Chondrocyte (in vitro differentiated cells): ENCODE measurements around the gene MIAT. TPM values are rescaled to one million over a fixed set of nuclear protein-coding genes. Genes with fewer than 3 reads are reported as not detected.

Experiments
- DNase-seq: peaks from one replicate; pipeline ENCODE4 v3.0.0; 2021; ENCODE audit warnings: mixed read lengths, low spot score
- H3K27ac Mint-ChIP-seq: one replicate; pipeline ENCODE4 v1.8.0; 2021; ENCODE audit warnings: mild to moderate bottlenecking, moderate library complexity, mixed read lengths; ENCODE audit not compliant: unreplicated experiment
- H3K27me3 Mint-ChIP-seq: 2 replicates; pipeline ENCODE4 v1.8.0; 2021; ENCODE audit warnings: low read depth, mixed read lengths
- H3K36me3 Mint-ChIP-seq: 2 replicates; pipeline ENCODE4 v1.8.0; 2021; ENCODE audit warnings: low read depth, mixed read lengths
- H3K4me1 Mint-ChIP-seq: 2 replicates; pipeline ENCODE4 v1.8.0; 2021; ENCODE audit warnings: low read depth, mild to moderate bottlenecking, mixed read lengths
- H3K4me3 Mint-ChIP-seq: one replicate; pipeline ENCODE4 v1.8.0; 2021; ENCODE audit warnings: mild to moderate bottlenecking, moderate library complexity, mixed read lengths; ENCODE audit not compliant: unreplicated experiment
- H3K9me3 Mint-ChIP-seq: 2 replicates; pipeline ENCODE4 v1.8.0; 2021; ENCODE audit warnings: low read depth, mixed read lengths
- total RNA-seq: library from RNA; stranded (reverse); gene quantifications from 3 replicates; pipeline ENCODE4 v1.2.1, GENCODE V29; 2021
- TF ChIP-seq, protein P1 (sequence below): fragments of 200-600 bp; sonication (generic); IDR thresholded peaks from 2 replicates; pipeline ENCODE4 v1.5.0; 2021; ENCODE audit warnings: antibody characterized with exemption, mild to moderate bottlenecking, moderate library complexity

The MIAT gene
- total RNA-seq, 1 donor from 2014 or later, result 3.5 TPM

GRCh38 chr22:26674211-26675190 lies 17.1 kb downstream of the MIAT start:
- H3K27me3 Mint-ChIP-seq, result no peaks in the 10 kb centered on the region
- peak overlapping the region; percentile 81 for H3K4me3 Mint-ChIP-seq
- peaks cover 58% of the 10 kb centered on the region for H3K4me1 Mint-ChIP-seq
- peak overlapping the region; percentile 73 for H3K27ac Mint-ChIP-seq
- no peak for DNase-seq
- no peaks in the 10 kb centered on the region for H3K9me3 Mint-ChIP-seq
- TF ChIP-seq, protein P1, sequence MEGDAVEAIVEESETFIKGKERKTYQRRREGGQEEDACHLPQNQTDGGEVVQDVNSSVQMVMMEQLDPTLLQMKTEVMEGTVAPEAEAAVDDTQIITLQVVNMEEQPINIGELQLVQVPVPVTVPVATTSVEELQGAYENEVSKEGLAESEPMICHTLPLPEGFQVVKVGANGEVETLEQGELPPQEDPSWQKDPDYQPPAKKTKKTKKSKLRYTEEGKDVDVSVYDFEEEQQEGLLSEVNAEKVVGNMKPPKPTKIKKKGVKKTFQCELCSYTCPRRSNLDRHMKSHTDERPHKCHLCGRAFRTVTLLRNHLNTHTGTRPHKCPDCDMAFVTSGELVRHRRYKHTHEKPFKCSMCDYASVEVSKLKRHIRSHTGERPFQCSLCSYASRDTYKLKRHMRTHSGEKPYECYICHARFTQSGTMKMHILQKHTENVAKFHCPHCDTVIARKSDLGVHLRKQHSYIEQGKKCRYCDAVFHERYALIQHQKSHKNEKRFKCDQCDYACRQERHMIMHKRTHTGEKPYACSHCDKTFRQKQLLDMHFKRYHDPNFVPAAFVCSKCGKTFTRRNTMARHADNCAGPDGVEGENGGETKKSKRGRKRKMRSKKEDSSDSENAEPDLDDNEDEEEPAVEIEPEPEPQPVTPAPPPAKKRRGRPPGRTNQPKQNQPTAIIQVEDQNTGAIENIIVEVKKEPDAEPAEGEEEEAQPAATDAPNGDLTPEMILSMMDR, result no peak
- H3K36me3 Mint-ChIP-seq, result no peaks in the 10 kb centered on the region

DNA sequence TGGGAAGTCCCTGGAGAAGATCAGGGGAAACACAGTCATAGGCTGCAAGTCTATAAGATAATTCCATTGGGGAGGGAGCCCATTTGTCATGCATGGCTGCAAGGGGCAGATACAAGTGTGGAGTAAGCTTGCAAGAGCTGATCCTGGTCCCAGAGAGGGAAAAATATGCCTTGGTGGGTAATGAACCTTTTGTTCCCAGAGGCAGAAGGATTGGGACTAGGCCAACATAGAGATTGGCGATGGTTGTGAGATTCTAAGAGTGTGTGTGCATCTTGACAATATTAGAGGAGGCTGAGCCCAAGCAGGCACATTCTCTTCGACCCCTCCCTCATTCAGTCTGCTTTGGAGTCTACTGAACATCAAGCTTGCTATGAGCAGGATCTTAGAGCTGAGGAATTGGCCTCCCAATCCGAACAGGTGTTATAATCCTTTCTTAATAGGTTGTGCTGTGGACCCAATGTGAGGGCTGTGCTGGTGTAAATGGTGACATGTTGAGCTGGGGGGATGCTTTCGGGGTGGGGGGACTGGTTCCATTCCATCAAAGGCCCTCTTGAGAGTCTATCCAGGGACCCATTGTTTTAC lies 18.4 kb downstream of the MIAT start:
- no peak overlapping the region for H3K27ac Mint-ChIP-seq
- H3K4me1 Mint-ChIP-seq, result peaks cover 70% of the 10 kb centered on the region
- H3K9me3 Mint-ChIP-seq, result no peaks in the 10 kb centered on the region
- no peaks in the 10 kb centered on the region for H3K36me3 Mint-ChIP-seq
- TF ChIP-seq, protein P1, result no peak
- no peak overlapping the region for H3K4me3 Mint-ChIP-seq
- no peak for DNase-seq
- H3K27me3 Mint-ChIP-seq, result no peaks in the 10 kb centered on the region

DNA sequence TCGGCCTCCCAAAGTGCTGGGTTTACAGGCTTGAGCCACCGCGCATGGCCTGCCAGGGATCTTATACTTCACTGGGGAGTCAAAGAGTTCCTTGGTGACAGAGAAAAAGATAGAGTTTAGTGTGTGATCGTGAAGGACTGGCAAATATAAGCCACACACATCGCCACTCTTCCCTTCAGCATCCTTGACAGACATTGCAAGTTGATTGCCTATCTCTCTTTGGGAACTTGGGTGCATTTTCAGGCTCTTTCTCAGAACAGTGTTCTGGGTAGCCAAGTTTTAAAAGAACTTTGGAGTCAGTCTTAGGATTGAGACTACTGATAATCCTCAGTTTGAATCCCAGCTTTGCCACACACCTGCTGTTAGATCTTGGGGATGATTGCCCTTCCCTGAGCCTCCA lies 19.8 kb downstream of the MIAT start:
- no peak for DNase-seq
- Mint-ChIP-seq H3K36me3 (peaks cover 3% of the 10 kb centered on the region), H3K4me1 (peaks cover 82% of the 10 kb centered on the region), H3K27me3 (no peaks in the 10 kb centered on the region), H3K27ac (no peak overlapping the region), H3K9me3 (peaks cover 3% of the 10 kb centered on the region), H3K4me3 (no peak overlapping the region)
- TF ChIP-seq, protein P1, result no peak

DNA sequence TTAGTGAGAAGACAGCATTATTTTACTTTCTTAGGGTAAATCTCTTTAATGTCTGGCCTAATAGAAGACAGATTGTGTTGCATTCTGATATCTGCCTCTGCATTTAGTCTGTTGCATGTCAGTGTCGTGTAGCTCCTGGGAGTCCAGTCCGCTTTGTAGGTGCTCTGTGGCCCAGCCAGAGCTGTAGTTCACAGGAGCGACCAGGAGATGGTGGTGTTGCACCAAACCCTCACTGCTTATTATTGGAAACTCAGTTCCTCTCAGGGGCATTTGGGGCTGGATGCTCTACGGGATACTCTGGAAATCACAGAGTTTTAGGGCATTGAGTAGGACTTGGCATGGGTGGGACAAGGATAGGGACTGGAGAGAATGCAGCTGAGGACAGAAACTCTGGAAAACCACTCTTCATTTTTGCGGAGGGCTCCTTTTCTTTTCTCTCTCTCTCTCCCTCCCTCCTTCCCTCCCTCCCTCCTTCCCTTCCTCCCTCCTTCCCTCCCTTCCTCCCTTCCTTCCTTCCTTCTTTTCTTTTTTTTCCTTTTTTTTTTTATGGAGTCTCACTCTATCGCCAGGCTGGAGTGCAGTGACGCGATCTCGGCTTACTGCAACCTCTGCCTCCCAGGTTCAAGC lies 21.7 kb downstream of the MIAT start:
- Mint-ChIP-seq H3K27ac (peak overlapping the region; percentile 85), H3K4me3 (no peak overlapping the region), H3K36me3 (peaks cover 8% of the 10 kb centered on the region), H3K27me3 (no peaks in the 10 kb centered on the region), H3K9me3 (peaks cover 6% of the 10 kb centered on the region), H3K4me1 (peaks cover 78% of the 10 kb centered on the region)
- no peak for DNase-seq
- TF ChIP-seq, protein P1, result peak; percentile 97

DNA sequence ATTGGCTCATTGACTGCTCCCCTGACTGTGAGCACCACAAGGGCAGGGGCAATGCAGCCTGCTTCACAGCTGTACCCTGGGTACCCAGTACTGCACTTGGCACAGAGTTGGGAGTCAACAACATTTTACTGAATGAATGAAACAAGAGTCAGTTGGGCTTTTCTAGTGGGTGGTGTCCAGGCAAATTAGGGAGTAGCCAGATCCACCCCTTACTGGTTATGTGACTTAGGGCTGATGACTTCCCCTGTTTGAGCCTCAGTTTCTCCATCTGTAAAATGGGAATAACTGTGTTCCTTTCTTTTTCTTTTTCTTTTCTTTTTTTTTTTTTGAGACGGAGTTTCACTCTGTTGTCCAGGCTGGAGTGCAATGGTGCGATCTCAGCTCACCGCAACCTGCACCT lies 23.1 kb downstream of the MIAT start:
- peaks cover 8% of the 10 kb centered on the region for H3K36me3 Mint-ChIP-seq
- peak overlapping the region; percentile 90 for H3K27ac Mint-ChIP-seq
- H3K9me3 Mint-ChIP-seq, result peaks cover 6% of the 10 kb centered on the region
- no peak for DNase-seq
- H3K4me1 Mint-ChIP-seq, result peaks cover 73% of the 10 kb centered on the region
- H3K27me3 Mint-ChIP-seq, result no peaks in the 10 kb centered on the region
- TF ChIP-seq, protein P1, result no peak
- H3K4me3 Mint-ChIP-seq, result no peak overlapping the region
